NB4 (cell line): Measurements from ENCODE around the gene RNF150.

Source experiments
- CTCF ChIP-seq: IDR thresholded peaks from one replicate; pipeline ENCODE4 v1.5.1; 2012; ENCODE audit warnings: low read depth, low read length
- POLR2A ChIP-seq: IDR thresholded peaks from 2 replicates; pipeline ENCODE4 v1.6.1; 2011; ENCODE audit warnings: mild to moderate bottlenecking; ENCODE audit not compliant: insufficient read length; ENCODE audit errors: extremely low read depth

GRCh38 chr4:141118381-141118780 lies 14.9 kb downstream of the RNF150 start:
- no peak for TF ChIP-seq CTCF
- no peak for TF ChIP-seq POLR2A
